Upper lobe of right lung (tissue), 1 donor: Measurements from ENCODE around the gene PCSK2. TPM values are rescaled to one million over a fixed set of nuclear protein-coding genes. Genes with fewer than 3 reads are reported as not detected.

Experiments
- ATAC-seq: fragments of 200-7000 bp; cut with Tn5 transposase; one replicate; pipeline ENCODE4 v1.9.1; 2020; ENCODE audit warnings: mild to moderate bottlenecking, moderate library complexity
- DNase-seq: peaks from one replicate; pipeline ENCODE4 v3.0.0-alpha.2; 2020
- H3K27ac ChIP-seq: fragments of 200-600 bp; one replicate; pipeline ENCODE4 v1.8.0; 2022
- H3K27me3 ChIP-seq: fragments of 200-600 bp; one replicate; pipeline ENCODE4 v1.8.0; 2022; ENCODE audit warnings: mild to moderate bottlenecking
- H3K36me3 ChIP-seq: fragments of 200-600 bp; one replicate; pipeline ENCODE4 v1.8.0; 2022
- H3K4me1 ChIP-seq: fragments of 200-600 bp; one replicate; pipeline ENCODE4 v1.8.0; 2022
- H3K4me3 ChIP-seq: fragments of 200-600 bp; one replicate; pipeline ENCODE4 v1.8.0; 2022; ENCODE audit warnings: mild to moderate bottlenecking
- H3K9me3 ChIP-seq: fragments of 200-600 bp; one replicate; pipeline ENCODE4 v1.8.0; 2022
- CTCF ChIP-seq: fragments of 200-600 bp; IDR thresholded peaks from one replicate; pipeline ENCODE4 v1.8.0; 2022; ENCODE audit warnings: antibody characterized with exemption
- intact Hi-C: fragments of 100-400 bp; cut with DNase I; formaldehyde crosslinking; loops from one replicate; pipeline ENCODE4 v1.11.0; 2022
- total RNA-seq: library from RNA; stranded (reverse); fragmentation: NEBNext Ultra II Directional; extraction: Animal tissue kit (Norgen Biotek cat#: 25700); gene quantifications from one replicate; pipeline ENCODE4 v1.2.1, GENCODE V29; 2021
- donor health status: DM: no; HTN: yes; CAD: no; lungs with severe emphysema.

Gene PCSK2
- total RNA-seq, 1 donor from 2014 or later, result 17.7 TPM

DNA sequence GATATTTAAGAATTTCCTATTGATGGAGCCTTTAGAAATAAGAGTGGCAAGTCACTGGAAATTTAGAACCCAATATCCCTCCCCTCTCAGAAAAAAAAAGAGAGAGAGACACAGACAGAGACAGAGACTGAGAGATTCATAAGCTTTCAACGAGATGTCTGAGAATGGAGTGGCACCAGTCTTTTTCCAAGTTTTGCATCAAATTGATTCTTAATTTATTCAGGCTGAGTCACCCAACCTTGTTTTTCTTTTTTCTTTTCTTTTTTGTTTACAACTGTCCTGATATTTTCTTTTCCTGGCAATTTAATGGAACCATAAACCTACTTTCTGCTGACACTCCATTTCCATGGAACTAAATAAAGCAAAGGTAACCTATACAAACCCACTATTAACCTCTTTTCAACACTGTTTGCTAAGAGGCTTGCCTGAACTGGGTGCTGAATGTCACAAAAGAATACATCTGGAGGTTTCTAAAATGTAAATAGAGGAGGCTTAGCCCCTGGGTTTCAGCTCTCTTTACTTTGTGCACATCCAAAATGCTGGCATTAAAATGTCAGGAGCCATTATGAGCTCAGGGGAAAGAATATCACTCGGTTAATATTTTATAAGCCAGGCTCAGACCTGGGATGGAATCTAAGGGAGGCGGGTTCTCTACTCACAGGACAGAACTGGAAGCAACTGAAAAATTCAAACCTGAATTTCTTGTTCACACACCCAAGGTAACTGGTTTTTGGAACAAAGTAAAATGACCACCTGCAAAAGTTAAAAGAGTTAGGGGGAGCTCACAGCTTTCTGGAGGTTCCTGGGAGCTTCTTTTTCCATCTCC, 203.5 kb downstream of the PCSK2 start:
- H3K27me3 ChIP-seq, result no peaks in the 10 kb centered on the region
- DNase-seq, result no peak
- intact Hi-C loops, result loop anchor here (10.0 kb wide), 1 partner anchor 626 kb away; no protein-coding TSS in a partner anchor

GRCh38 chr20:17431621-17432364, 205.0 kb downstream of the PCSK2 start:
- no peak overlapping the region for H3K27ac ChIP-seq
- intact Hi-C loops, result loop anchor here (10.0 kb wide), 1 partner anchor 627 kb away; no protein-coding TSS in a partner anchor
- H3K4me1 ChIP-seq, result no peaks in the 10 kb centered on the region
- ATAC-seq, result peak; percentile 72
- DNase-seq, result peak; percentile 73
- TF ChIP-seq CTCF, result peak; percentile 88
- H3K4me3 ChIP-seq, result no peak overlapping the region
- no peaks in the 10 kb centered on the region for H3K27me3 ChIP-seq
- no peaks in the 10 kb centered on the region for H3K9me3 ChIP-seq
- no peaks in the 10 kb centered on the region for H3K36me3 ChIP-seq

More for the DNA sequence above, 203.5 kb downstream of the PCSK2 start:
- Histone ChIP-seq H3K4me3 (no peak overlapping the region), H3K36me3 (no peaks in the 10 kb centered on the region), H3K4me1 (no peaks in the 10 kb centered on the region), H3K9me3 (no peaks in the 10 kb centered on the region), H3K27ac (no peak overlapping the region)
- no peak for ATAC-seq
- TF ChIP-seq CTCF, result no peak

DNA sequence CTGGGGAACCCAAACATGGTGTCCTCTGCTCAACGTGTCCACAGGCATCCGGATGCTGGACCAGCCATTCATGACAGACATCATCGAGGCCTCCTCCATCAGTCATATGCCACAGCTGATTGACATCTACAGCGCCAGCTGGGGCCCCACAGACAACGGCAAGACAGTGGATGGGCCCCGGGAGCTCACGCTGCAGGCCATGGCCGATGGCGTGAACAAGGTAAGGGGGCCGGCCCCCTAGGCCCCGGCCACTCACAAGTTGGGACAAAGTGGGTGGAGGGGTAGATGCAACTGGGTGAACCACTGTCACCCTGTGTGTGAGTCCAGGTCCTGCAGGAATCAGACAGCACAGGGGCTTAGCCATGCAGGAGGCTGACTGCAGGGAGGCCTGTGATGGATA, 209.8 kb downstream of the PCSK2 start:
- no peak for TF ChIP-seq CTCF
- Histone ChIP-seq H3K36me3 (no peaks in the 10 kb centered on the region), H3K9me3 (no peaks in the 10 kb centered on the region), H3K27me3 (peaks cover 3% of the 10 kb centered on the region), H3K27ac (no peak overlapping the region), H3K4me3 (no peak overlapping the region), H3K4me1 (no peaks in the 10 kb centered on the region)
- intact Hi-C loops, result loop anchor here (10.0 kb wide), 1 partner anchor 632 kb away; no protein-coding TSS in a partner anchor
- DNase-seq (no peak), ATAC-seq (no peak)

DNA sequence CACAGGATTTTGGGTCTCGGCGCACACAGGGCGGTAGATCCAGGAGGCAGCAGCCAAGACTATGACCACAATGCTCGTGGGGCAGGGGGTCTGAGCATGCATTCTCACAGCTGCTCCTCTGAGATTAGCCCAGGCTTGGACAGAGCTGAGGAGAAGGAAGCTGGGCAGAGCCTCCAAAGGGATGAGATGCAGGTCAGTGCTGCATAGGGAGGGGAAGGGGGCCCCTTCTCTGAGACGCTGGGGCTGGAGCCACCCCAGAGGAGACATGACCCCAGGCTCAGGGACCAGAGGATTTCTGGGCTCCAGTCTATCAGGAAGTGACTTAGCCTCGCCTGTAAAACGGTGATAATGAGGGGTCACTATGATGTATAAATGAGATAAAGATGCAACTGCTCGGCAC, 210.4 kb downstream of the PCSK2 start:
- no peak for DNase-seq
- no peak for TF ChIP-seq CTCF
- intact Hi-C loops, result loop anchor here (10.0 kb wide), 1 partner anchor 632 kb away; no protein-coding TSS in a partner anchor
- H3K27me3 ChIP-seq, result peaks cover 7% of the 10 kb centered on the region
- no peak overlapping the region for H3K27ac ChIP-seq
- no peaks in the 10 kb centered on the region for H3K9me3 ChIP-seq
- no peak for ATAC-seq
- no peaks in the 10 kb centered on the region for H3K4me1 ChIP-seq
- no peaks in the 10 kb centered on the region for H3K36me3 ChIP-seq
- no peak overlapping the region for H3K4me3 ChIP-seq

DNA sequence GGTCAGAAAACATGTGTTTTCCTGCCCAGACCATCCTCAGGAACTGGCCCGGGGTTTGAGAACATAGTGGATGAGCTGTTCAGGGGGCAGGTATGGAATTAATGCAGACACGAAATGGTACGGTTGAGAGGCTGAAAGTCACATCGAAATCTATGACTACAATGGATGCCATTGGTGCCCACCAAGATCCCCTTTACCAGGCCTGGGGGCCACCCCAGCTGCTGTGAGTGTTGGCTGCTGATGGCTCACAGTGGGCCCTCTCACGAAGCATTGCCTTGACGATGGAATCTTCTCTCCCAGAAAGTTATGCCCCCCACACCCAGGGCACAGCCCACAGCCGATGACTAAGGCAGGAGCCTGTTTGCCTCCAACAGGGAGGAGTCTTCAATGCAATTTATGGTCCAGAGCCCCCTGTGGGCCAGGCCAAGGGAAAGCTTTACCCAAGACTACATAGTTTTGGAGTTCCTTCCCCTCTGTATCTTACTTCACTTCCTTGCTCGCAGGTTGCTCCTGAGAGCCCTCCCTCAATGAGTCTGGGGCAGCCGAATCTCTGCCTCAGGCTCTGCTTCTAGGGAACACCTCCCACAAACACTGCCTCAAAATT, 211.7 kb downstream of the PCSK2 start:
- Histone ChIP-seq H3K36me3 (no peaks in the 10 kb centered on the region), H3K4me1 (no peaks in the 10 kb centered on the region), H3K9me3 (no peaks in the 10 kb centered on the region), H3K27ac (no peak overlapping the region), H3K27me3 (peaks cover 11% of the 10 kb centered on the region), H3K4me3 (no peak overlapping the region)
- intact Hi-C loops, result loop anchor here (10.0 kb wide), 1 partner anchor 634 kb away; no protein-coding TSS in a partner anchor
- ATAC-seq (no peak), DNase-seq (no peak)
- TF ChIP-seq CTCF, result no peak
